Measurements from ENCODE around the gene FILIP1. TPM values are rescaled to one million over a fixed set of nuclear protein-coding genes. Genes with fewer than 3 reads are reported as not detected.

The FILIP1 gene
- total and polyA plus RNA-seq, 2 of the 8 experiments (the other 6 are each of a cell fraction or from before 2014, with no cell fraction given) = 2.4 to 5.7 TPM

DNA sequence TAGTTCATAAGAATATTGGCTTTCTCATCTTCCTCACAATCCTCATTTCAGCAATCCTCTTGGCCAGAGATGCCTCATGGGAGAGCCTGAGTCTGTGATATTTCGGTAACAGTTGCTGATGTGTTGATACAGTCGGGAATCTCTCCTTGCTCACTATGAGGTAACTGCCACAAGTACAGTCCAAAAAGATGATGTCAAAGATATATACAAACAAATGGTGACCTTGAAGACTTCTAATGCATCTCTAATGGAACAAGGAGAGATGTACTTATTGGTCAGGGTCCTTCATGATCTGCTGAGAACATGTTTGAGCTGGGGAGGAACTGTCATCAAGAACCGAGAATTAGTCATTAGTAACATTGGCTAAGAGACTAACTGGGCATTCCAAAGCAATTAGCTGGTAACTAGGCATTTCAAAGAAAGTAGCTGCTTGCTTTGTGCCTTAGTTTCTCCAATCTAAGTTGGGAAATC is 56.1 kb downstream of the FILIP1 start:
- Histone ChIP-seq H3K4me2 (ENCODE audit: insufficient read depth in 1 of 2, low read depth in 2 of 2, low read length in 2 of 2) (no peak overlapping the region), H4K5ac (ENCODE audit: insufficient read length, low read depth, low read length) (no peak overlapping the region), H2BK20ac (ENCODE audit: low read length) (no peak overlapping the region), H2BK5ac (ENCODE audit: low read depth, low read length) (no peak overlapping the region), H3K4ac (replicated peaks; ENCODE audit: insufficient read length, low read depth, low read length) (no peak overlapping the region), H3K56ac (replicated peaks; ENCODE audit: insufficient read length, low read depth, low read length) (no peak overlapping the region), H3K4me3 (ENCODE audit: extremely low read depth in 1 of 4, insufficient read depth in 2 of 4, low read depth in 3 of 4, low read length in 4 of 4) (no peak overlapping the region), H3K4me1 (replicated peaks in 1 of 4; ENCODE audit: control insufficient read depth in 3 of 4, insufficient read depth in 4 of 4, low read length in 3 of 4) (no peaks in the 10 kb centered on the region), H2AFZ (ENCODE audit: low read length) (0 out of 2 replicates have a peak overlapping the region, but pooled peaks have one; percentile 5), H2BK12ac (ENCODE audit: low read depth, low read length) (no peak overlapping the region), H3K79me1 (ENCODE audit: low read depth, low read length) (no peaks in the 10 kb centered on the region), H3K23ac (ENCODE audit: insufficient read length) (no peak overlapping the region), H4K8ac (ENCODE audit: extremely low read depth, insufficient read depth, low read length) (no peak overlapping the region), H2AK5ac (ENCODE audit: low read depth, low read length) (no peak overlapping the region), H3K27me3 (replicated peaks in 1 of 4; ENCODE audit: control insufficient read depth in 3 of 4, extremely low read depth in 1 of 4, insufficient read depth in 3 of 4, low read length in 3 of 4) (no peaks in the 10 kb centered on the region), H3K79me2 (ENCODE audit: control insufficient read depth in 1 of 2, insufficient read depth in 2 of 2, low read length in 2 of 2) (no peaks in the 10 kb centered on the region), H3K9ac (replicated peaks in 1 of 4; ENCODE audit: extremely low read depth in 1 of 4, low read depth in 3 of 4, low read length in 3 of 4) (no peak overlapping the region), H3K27ac (ENCODE audit: low read depth, low read length) (no peak overlapping the region), H3K14ac (ENCODE audit: insufficient read length) (no peak overlapping the region), H3K36me3 (ENCODE audit: control insufficient read depth in 2 of 4, insufficient read depth in 4 of 4, low read length in 3 of 4) (no peaks in the 10 kb centered on the region), H2BK15ac (ENCODE audit: low read length) (no peak overlapping the region), H3K18ac (ENCODE audit: extremely low read depth, low read length) (no peak overlapping the region), H2BK120ac (replicated peaks; ENCODE audit: low read depth, low read length) (no peak overlapping the region), H3K9me3 (ENCODE audit: insufficient read depth in 2 of 2, low read depth in 1 of 2, low read length in 1 of 2) (peaks cover 0 to under 1% of the 10 kb centered on the region in 2 experiments; a peak in 1 of 4 replicates), H3K23me2 (ENCODE audit: low read depth, low read length) (no peaks in the 10 kb centered on the region), H4K91ac (replicated peaks; ENCODE audit: insufficient read length, low read length) (no peak overlapping the region), H4K20me1 (replicated peaks in 1 of 2; ENCODE audit: control insufficient read depth in 1 of 2, insufficient read depth in 2 of 2, low read length in 2 of 2) (no peaks in the 10 kb centered on the region)
- POLR2A ChIA-PET (ENCODE audit: partially characterized antibody) = no interaction called here
- WGBS, 2 experiments (ENCODE audit: extremely low coverage in 1 of 2, insufficient coverage in 1 of 2, insufficient read length in 1 of 2, insufficient replicate concordance in 2 of 2, low coverage in 1 of 2, low lambda C conversion rate in 2 of 2, missing lambda C conversion rate in 1 of 2) = 86% methylated on average over 3 of the region's 3 CpGs; no CpG with 5 or more reads in 1 of the 2 experiments
- FAIRE-seq (no peak), DNase-seq (ENCODE audit: low read depth in 1 of 2, low spot score in 2 of 2) (no peak)
- CTCF ChIA-PET (ENCODE audit: partially characterized antibody) = no interaction called here
- no peak for TF ChIP-seq YY1 (IDR thresholded peaks at IDR 0.05; ENCODE audit: low read depth, low read length)
- no peak for TF ChIP-seq CREB1 (IDR thresholded peaks at IDR 0.05)
- TF ChIP-seq CBX5 (IDR thresholded peaks at IDR 0.05; ENCODE audit: low read depth, low read length) = no peak
- no peak for TF ChIP-seq EP300 (IDR thresholded peaks at IDR 0.05; ENCODE audit: borderline replicate concordance in 1 of 2, low read depth in 2 of 2, low read length in 2 of 2)
- TF ChIP-seq CHD2 (IDR thresholded peaks at IDR 0.05; ENCODE audit: low read length) = no peak
- TF ChIP-seq KDM1A (IDR thresholded peaks at IDR 0.05; ENCODE audit: borderline replicate concordance, low read length) = no peak
- TF ChIP-seq, protein P1, sequence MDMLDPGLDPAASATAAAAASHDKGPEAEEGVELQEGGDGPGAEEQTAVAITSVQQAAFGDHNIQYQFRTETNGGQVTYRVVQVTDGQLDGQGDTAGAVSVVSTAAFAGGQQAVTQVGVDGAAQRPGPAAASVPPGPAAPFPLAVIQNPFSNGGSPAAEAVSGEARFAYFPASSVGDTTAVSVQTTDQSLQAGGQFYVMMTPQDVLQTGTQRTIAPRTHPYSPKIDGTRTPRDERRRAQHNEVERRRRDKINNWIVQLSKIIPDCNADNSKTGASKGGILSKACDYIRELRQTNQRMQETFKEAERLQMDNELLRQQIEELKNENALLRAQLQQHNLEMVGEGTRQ (IDR thresholded peaks at IDR 0.05; ENCODE audit: low read length) = no peak

All from H1 (cell line).